GM19397 (cell line): Measurements from ENCODE around the gene ZNF185.
A peak's percentile ranks its signal among the peaks of the same experiment; 100 is the strongest.

Source experiments
- ATAC-seq: cut with Tn5 transposase; IDR thresholded peaks from one replicate; pipeline ENCODE4 v1.9.1; 2021; ENCODE audit warnings: mild to moderate bottlenecking, moderate library complexity; ENCODE audit not compliant: unreplicated experiment

Gene ZNF185

GRCh38 chrX:152895121-152895520, 2.7 kb upstream of the ZNF185 start:
- no peak for ATAC-seq

GRCh38 chrX:152895724-152896420, 2.0 kb upstream of the ZNF185 start:
- no peak for ATAC-seq

GRCh38 chrX:152896450-152896849, 1.4 kb upstream of the ZNF185 start:
- ATAC-seq: no peak

- ATAC-seq: no peak
Measured at GRCh38 chrX:152898442-152898841, 575 bp downstream of the ZNF185 start.

- no peak for ATAC-seq
Measured at GRCh38 chrX:152899111-152899873, 1.4 kb downstream of the ZNF185 start.

- ATAC-seq: no peak
Measured at GRCh38 chrX:152899874-152900719, 2.2 kb downstream of the ZNF185 start.

GRCh38 chrX:152900937-152901445, 3.1 kb downstream of the ZNF185 start:
- no peak for ATAC-seq

- no peak for ATAC-seq
Measured at GRCh38 chrX:152901816-152902501, 4.1 kb downstream of the ZNF185 start.

GRCh38 chrX:152902502-152902820, 4.6 kb downstream of the ZNF185 start:
- no peak for ATAC-seq

GRCh38 chrX:152903589-152903988, 5.7 kb downstream of the ZNF185 start:
- no peak for ATAC-seq

- ATAC-seq: no peak
Measured at GRCh38 chrX:152904151-152905080, 6.5 kb downstream of the ZNF185 start.

- no peak for ATAC-seq
Measured at GRCh38 chrX:152905081-152905420, 7.2 kb downstream of the ZNF185 start.

- ATAC-seq: no peak
Measured at GRCh38 chrX:152907084-152907651, 9.3 kb downstream of the ZNF185 start.

- no peak for ATAC-seq
Measured at GRCh38 chrX:152908486-152908885, 10.6 kb downstream of the ZNF185 start.

GRCh38 chrX:152910018-152910417, 12.2 kb downstream of the ZNF185 start:
- ATAC-seq: peak; percentile 83

GRCh38 chrX:152912106-152912505, 14.2 kb downstream of the ZNF185 start:
- ATAC-seq: no peak

- no peak for ATAC-seq
Measured at GRCh38 chrX:152912641-152913040, 14.8 kb downstream of the ZNF185 start.

- no peak for ATAC-seq
Measured at GRCh38 chrX:152913346-152913745, 15.5 kb downstream of the ZNF185 start.

GRCh38 chrX:152913910-152914309, 16.0 kb downstream of the ZNF185 start:
- no peak for ATAC-seq
